Measurements from ENCODE around the gene FSTL4. TPM values are rescaled to one million over a fixed set of nuclear protein-coding genes. Genes with fewer than 3 reads are reported as not detected.
A peak's percentile ranks its signal among the peaks of the same experiment; 100 is the strongest.

Gene FSTL4
- total and polyA plus RNA-seq, 2 experiments from 2014 or later, result 0.47 to 0.74 TPM

DNA sequence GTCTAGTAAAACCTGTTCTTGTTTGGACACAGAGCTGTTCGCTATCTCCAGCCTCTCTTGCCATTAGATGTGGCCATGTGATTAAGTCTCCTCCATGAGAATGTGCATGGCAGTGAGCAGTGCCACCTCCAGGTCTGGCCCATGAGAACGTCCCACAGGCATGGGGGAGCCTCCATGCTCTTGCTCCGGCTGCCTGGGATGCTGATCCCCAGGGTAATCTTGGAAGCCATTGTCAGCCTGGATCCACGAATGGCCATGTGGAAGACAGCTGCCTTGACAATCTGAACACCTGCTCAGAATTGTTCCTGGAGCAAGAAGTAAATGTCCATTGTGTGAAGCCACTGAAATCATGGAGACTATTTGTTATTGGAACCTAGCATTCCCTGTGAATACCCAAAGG, 83.5 kb downstream of the FSTL4 start:
- Histone ChIP-seq H3K9me3 (ENCODE audit: low read depth) (no peaks in the 10 kb centered on the region), H3K4me3 (no peak overlapping the region), H3K4me1 (ENCODE audit: insufficient read depth) (no peaks in the 10 kb centered on the region), H3K79me2 (no peaks in the 10 kb centered on the region), H3K36me3 (replicated peaks; ENCODE audit: insufficient read depth, low read depth) (no peaks in the 10 kb centered on the region), H3K27me3 (no peaks in the 10 kb centered on the region), H3K9me2 (replicated peaks; ENCODE audit: insufficient read depth) (no peaks in the 10 kb centered on the region), H3K27ac (no peak overlapping the region), H3K4me2 (no peak overlapping the region), H2AFZ (no peak overlapping the region), H4K20me1 (ENCODE audit: insufficient read depth, poor library complexity, severe bottlenecking) (no peaks in the 10 kb centered on the region)
- TF ChIP-seq CTCF (IDR thresholded peaks at IDR 0.05; ENCODE audit: poor library complexity), result no peak
- TF ChIP-seq EZH2phosphoT487 (IDR thresholded peaks at IDR 0.05; ENCODE audit: low read depth, severe bottlenecking, unreplicated experiment), result no peak
- TF ChIP-seq EZH2 (IDR thresholded peaks at IDR 0.05; ENCODE audit: borderline replicate concordance), result no peak
- no peak for DNase-seq (ENCODE audit: low spot score)
- 79% methylated on average over 4 of the region's 4 CpGs for WGBS (ENCODE audit: low lambda C conversion rate, missing lambda C conversion rate)

GRCh38 chr5:133527311-133527710, 85.0 kb downstream of the FSTL4 start:
- no peaks in the 10 kb centered on the region for H3K9me2 ChIP-seq (replicated peaks; ENCODE audit: insufficient read depth)
- no peaks in the 10 kb centered on the region for H3K27me3 ChIP-seq
- no peaks in the 10 kb centered on the region for H3K36me3 ChIP-seq (replicated peaks; ENCODE audit: insufficient read depth, low read depth)
- peak; percentile 14 for DNase-seq (ENCODE audit: low spot score)
- no peaks in the 10 kb centered on the region for H3K4me1 ChIP-seq (ENCODE audit: insufficient read depth)
- no peaks in the 10 kb centered on the region for H3K79me2 ChIP-seq
- H4K20me1 ChIP-seq (ENCODE audit: insufficient read depth, poor library complexity, severe bottlenecking), result no peaks in the 10 kb centered on the region
- TF ChIP-seq EZH2 (IDR thresholded peaks at IDR 0.05; ENCODE audit: borderline replicate concordance), result no peak
- TF ChIP-seq EZH2phosphoT487 (IDR thresholded peaks at IDR 0.05; ENCODE audit: low read depth, severe bottlenecking, unreplicated experiment), result no peak
- no peak for TF ChIP-seq CTCF (IDR thresholded peaks at IDR 0.05; ENCODE audit: poor library complexity)
- no peak overlapping the region for H3K4me2 ChIP-seq
- no peaks in the 10 kb centered on the region for H3K9me3 ChIP-seq (ENCODE audit: low read depth)
- no peak overlapping the region for H3K4me3 ChIP-seq
- no peak overlapping the region for H3K27ac ChIP-seq
- no peak overlapping the region for H2AFZ ChIP-seq
- 56% methylated on average over 2 of the region's 2 CpGs for WGBS (ENCODE audit: low lambda C conversion rate, missing lambda C conversion rate)

- Histone ChIP-seq H3K4me2 (no peak overlapping the region), H3K36me3 (replicated peaks; ENCODE audit: insufficient read depth, low read depth) (no peaks in the 10 kb centered on the region), H3K27ac (no peak overlapping the region), H3K9me3 (ENCODE audit: low read depth) (no peaks in the 10 kb centered on the region), H3K27me3 (no peaks in the 10 kb centered on the region), H3K4me1 (ENCODE audit: insufficient read depth) (no peaks in the 10 kb centered on the region), H4K20me1 (ENCODE audit: insufficient read depth, poor library complexity, severe bottlenecking) (no peaks in the 10 kb centered on the region), H3K9me2 (replicated peaks; ENCODE audit: insufficient read depth) (no peaks in the 10 kb centered on the region), H3K79me2 (no peaks in the 10 kb centered on the region), H2AFZ (no peak overlapping the region), H3K4me3 (no peak overlapping the region)
- TF ChIP-seq CTCF (IDR thresholded peaks at IDR 0.05; ENCODE audit: poor library complexity) (no peak), EZH2 (IDR thresholded peaks at IDR 0.05; ENCODE audit: borderline replicate concordance) (no peak), EZH2phosphoT487 (IDR thresholded peaks at IDR 0.05; ENCODE audit: low read depth, severe bottlenecking, unreplicated experiment) (no peak)
- 74% methylated on average over 7 of the region's 7 CpGs for WGBS (ENCODE audit: low lambda C conversion rate, missing lambda C conversion rate)
- no peak for DNase-seq (ENCODE audit: low spot score)
These were observed 86.0 kb downstream of the FSTL4 start for GRCh38 chr5:133526368-133526767.

GRCh38 chr5:133525126-133525525, 87.2 kb downstream of the FSTL4 start:
- Histone ChIP-seq H3K4me3 (no peak overlapping the region), H4K20me1 (ENCODE audit: insufficient read depth, poor library complexity, severe bottlenecking) (no peaks in the 10 kb centered on the region), H3K36me3 (replicated peaks; ENCODE audit: insufficient read depth, low read depth) (no peaks in the 10 kb centered on the region), H3K4me2 (no peak overlapping the region), H3K27ac (no peak overlapping the region), H3K79me2 (no peaks in the 10 kb centered on the region), H3K27me3 (no peaks in the 10 kb centered on the region), H3K9me2 (replicated peaks; ENCODE audit: insufficient read depth) (no peaks in the 10 kb centered on the region), H3K4me1 (ENCODE audit: insufficient read depth) (no peaks in the 10 kb centered on the region), H2AFZ (no peak overlapping the region), H3K9me3 (ENCODE audit: low read depth) (no peaks in the 10 kb centered on the region)
- TF ChIP-seq EZH2phosphoT487 (IDR thresholded peaks at IDR 0.05; ENCODE audit: low read depth, severe bottlenecking, unreplicated experiment), result no peak
- no peak for DNase-seq (ENCODE audit: low spot score)
- 88% methylated on average over 3 of the region's 3 CpGs for WGBS (ENCODE audit: low lambda C conversion rate, missing lambda C conversion rate)
